EL (cell line): ENCODE results near the gene RASIP1.

ENCODE experiments used
- DNase-seq: peaks from one replicate; pipeline ENCODE4 v3.0.0-alpha.2; 2016

RASIP1 gene

GRCh38 chr19:48755787-48756186, 15.4 kb upstream of the RASIP1 start:
- no peak for DNase-seq

GRCh38 chr19:48755084-48755641, 14.8 kb upstream of the RASIP1 start, which contains the start of gene FGF21:
FGF21 (plus strand) TSS chr19:48755524; CDS start chr19:48756237, 713 bp downstream.
- DNase-seq: peak; percentile 13

- DNase-seq: peak; percentile 67
These were observed 12.3 kb upstream of the RASIP1 start, which contains the start of gene FUT1 for GRCh38 chr19:48752496-48753365. FUT1 (minus strand) TSS chr19:48752641; CDS start chr19:48751281, 1,360 bp downstream.

- no peak for DNase-seq
These were observed 11.6 kb upstream of the RASIP1 start for GRCh38 chr19:48751845-48752495.

GRCh38 chr19:48750771-48751504, 10.5 kb upstream of the RASIP1 start:
- no peak for DNase-seq

GRCh38 chr19:48750351-48750750, 9.9 kb upstream of the RASIP1 start:
- DNase-seq: no peak

- no peak for DNase-seq
These were observed 9.3 kb upstream of the RASIP1 start for GRCh38 chr19:48749571-48750198.

- peak; percentile 96 for DNase-seq
These were observed 6.5 kb upstream of the RASIP1 start, which contains the start of gene IZUMO1 for GRCh38 chr19:48746738-48747575. IZUMO1 (minus strand) TSS chr19:48746909; CDS start chr19:48745859, 1,050 bp downstream.

GRCh38 chr19:48746110-48746509, 5.7 kb upstream of the RASIP1 start:
- no peak for DNase-seq

- DNase-seq: peak; percentile 77
These were observed 5.0 kb upstream of the RASIP1 start for GRCh38 chr19:48745208-48745995.

GRCh38 chr19:48742096-48742495, 1.7 kb upstream of the RASIP1 start:
- no peak for DNase-seq

GRCh38 chr19:48741129-48741999, 954 bp upstream of the RASIP1 start:
- peak; percentile 18 for DNase-seq

GRCh38 chr19:48739404-48740163, 826 bp downstream of the RASIP1 start:
- DNase-seq: no peak

GRCh38 chr19:48738557-48739403, 1.6 kb downstream of the RASIP1 start:
- peak; percentile 86 for DNase-seq

- no peak for DNase-seq
These were observed 2.9 kb downstream of the RASIP1 start for GRCh38 chr19:48737360-48737998.

GRCh38 chr19:48735031-48735615, 5.3 kb downstream of the RASIP1 start:
- peak; percentile 61 for DNase-seq

- DNase-seq: no peak
These were observed 5.8 kb downstream of the RASIP1 start for GRCh38 chr19:48734625-48735024.
